B cell (primary cell): Measurements from ENCODE around the gene ALG3.

Experiments used
- EZH2 ChIP-seq: IDR thresholded peaks from 2 replicates; pipeline ENCODE4 v1.6.1; 2012; ENCODE audit warnings: borderline replicate concordance, low read depth, mild to moderate bottlenecking, moderate library complexity, low read length; ENCODE audit not compliant: insufficient read depth, poor library complexity, severe bottlenecking
- TF ChIP-seq, protein P1 (sequence below): fragments of 200-600 bp; IDR thresholded peaks from one replicate; pipeline ENCODE4 v1.8.0; 2022; ENCODE audit warnings: antibody characterized with exemption, mild to moderate bottlenecking

DNA sequence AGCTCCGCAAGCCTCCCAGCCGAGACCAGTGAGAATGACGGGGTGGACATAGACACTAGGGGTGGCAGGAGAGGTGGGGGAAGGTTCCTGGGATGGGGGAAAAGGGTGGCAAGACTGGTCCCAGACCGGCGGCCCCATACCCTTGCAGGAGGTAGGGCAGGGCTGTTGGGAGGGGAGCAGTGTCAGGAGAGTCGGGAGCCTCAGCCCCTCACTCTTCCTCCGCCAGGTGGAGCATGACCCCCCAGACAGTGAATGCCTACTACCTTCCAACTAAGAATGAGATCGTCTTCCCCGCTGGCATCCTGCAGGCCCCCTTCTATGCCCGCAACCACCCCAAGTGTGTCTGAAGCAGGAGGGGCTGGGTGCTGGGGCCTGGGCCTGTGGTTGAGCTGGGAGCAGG, 41.6 kb upstream of the ALG3 start:
- TF ChIP-seq, protein P1, sequence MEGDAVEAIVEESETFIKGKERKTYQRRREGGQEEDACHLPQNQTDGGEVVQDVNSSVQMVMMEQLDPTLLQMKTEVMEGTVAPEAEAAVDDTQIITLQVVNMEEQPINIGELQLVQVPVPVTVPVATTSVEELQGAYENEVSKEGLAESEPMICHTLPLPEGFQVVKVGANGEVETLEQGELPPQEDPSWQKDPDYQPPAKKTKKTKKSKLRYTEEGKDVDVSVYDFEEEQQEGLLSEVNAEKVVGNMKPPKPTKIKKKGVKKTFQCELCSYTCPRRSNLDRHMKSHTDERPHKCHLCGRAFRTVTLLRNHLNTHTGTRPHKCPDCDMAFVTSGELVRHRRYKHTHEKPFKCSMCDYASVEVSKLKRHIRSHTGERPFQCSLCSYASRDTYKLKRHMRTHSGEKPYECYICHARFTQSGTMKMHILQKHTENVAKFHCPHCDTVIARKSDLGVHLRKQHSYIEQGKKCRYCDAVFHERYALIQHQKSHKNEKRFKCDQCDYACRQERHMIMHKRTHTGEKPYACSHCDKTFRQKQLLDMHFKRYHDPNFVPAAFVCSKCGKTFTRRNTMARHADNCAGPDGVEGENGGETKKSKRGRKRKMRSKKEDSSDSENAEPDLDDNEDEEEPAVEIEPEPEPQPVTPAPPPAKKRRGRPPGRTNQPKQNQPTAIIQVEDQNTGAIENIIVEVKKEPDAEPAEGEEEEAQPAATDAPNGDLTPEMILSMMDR, result no peak
- no peak for TF ChIP-seq EZH2
